ENCODE results near the gene SH3GLB2.
"Not testable (repeated sequence)": the region's sequence is repeated elsewhere in the genome, so short reads cannot be mapped to it uniquely, and the experiment has no call there.

The SH3GLB2 gene

DNA sequence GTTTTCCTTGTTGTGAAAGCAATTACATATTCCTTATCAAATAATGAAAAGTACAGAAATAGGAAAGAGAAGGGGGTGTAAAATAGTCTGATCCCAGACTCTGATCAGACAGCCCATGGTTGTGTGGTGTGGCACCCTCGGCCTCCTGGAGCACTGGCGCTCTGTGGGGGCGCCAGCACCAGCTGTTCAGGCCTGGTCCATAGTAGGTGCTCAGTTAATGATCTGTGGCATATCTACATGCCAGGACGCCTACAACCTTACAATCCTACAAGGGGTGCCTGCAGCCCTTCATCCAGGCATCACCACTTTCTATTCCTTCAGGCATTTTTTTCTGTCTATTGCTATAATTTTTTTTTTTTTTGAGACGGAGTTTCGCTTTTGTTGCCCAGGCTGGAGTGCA is 24.9 kb upstream of the SH3GLB2 start:
- DNase-seq = no peak

DNA sequence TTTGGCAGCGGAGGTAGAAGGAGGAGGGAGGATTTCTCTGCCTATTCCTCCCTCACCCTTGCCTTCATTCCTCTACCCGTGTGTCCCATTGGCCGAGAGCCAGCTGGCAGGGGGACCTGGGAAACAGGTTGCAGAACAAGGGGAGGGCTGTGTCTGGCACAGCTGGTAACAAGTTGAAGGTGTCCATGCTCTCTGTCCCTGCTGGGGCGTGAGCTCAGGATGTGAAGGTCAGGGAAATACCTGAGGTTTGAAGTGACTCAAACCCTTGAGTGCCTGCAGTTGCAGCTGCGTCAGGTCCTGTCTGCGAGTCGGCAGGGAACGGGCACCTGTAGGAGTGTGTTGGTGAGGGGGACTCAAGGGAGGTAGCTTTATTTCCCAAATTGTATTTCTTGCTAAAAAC is 24.5 kb upstream of the SH3GLB2 start:
- no peak for DNase-seq

DNA sequence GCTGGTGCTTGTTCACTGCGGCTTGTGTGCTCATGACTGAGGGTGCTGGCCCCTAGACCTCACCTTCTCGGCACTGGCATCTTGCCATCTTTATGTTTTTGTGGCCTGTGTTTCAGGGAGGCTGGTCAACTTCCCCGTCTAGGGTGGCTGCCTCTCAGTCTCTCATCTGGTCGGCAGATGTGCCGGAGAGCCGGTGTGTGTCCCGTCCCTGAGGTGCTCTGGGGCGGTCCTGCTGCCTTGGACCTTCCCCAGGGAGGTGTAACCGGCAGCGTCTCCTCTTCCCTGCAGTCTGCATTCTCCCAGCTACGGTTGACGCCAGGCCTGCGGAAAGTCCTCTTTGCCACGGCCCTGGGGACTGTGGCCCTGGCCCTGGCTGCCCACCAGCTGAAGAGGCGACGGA is 13.9 kb upstream of the SH3GLB2 start:
- no peak for DNase-seq

DNA sequence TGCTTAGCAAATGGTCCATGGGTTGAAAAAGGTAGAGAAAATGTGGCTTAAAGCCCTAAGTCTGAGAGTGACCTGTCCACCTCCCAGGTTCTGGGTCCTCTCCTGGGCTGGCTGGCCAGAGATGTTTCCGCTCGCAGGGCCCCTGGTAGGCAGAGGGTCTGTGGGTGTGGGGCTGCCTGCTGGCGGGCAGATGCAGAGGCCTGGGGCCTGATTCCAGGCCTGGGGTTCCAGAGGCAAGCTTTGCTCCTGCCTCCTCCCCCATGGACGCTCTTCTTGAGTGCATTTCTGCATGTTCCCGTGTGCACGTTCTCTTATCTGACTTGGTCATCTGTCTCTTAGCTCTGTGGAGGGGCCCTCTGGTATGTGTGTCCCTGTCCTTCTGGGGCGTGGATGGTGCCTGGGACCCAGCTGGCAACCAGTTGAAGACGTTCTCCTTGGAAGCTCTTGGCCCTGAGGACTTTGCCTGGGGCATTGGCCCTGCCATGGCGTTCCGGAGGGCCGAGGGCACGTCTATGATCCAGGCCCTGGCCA is 12.0 kb upstream of the SH3GLB2 start:
- no peak for DNase-seq

DNA sequence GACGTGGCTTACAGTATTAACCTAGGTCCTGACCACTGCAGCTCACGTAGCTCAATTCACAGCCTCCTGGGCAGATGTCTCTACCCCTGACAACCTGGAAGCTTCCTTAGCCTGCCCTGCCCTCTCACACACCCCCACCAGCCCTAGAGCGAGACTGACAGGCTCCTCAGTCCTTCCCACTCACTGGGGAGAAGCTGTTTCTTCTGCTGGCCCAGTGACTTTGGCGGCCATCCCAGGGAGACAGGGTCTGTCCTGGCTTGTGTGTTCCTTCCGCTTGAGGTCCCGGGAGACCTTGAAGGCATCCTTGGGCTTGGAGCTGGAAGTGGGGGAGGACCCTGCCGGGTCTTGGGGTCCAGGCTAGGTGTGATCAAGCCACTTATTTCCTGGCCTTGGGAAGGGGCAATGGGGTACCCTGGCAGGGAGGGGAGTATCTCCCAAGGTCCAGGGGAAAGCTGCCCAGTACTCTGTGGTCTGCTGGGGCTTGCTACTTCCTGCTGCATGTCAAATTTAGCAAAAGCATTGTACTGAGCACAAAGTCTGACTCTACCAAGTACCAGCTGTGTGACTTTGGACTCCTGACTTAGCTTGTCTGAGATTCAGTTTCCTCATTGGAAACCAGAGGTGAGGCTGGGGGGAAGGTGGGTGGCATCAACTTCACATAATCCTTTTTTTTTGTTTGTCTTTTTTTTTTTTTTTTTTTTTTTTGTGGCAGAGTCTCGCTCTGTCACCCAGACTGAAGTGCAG is 10.2 kb upstream of the SH3GLB2 start:
- no peak for DNase-seq

DNA sequence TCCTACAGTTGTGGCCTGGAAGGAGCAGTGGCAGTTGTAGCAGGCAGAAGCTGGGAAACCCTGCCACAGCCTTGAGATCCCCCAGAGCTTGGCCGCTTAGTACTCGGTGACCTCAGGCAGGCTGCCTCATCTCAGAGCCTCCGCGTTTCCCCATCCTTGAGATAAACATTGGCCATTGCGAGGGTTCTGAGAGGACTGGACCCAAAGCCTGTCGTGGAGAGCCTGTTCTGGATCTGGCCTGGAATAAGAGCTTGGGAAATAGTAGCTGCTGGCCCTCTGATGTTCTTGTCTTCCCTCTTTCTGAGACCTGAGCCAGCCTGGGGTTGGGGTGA is 9.6 kb upstream of the SH3GLB2 start:
- DNase-seq = no peak

DNA sequence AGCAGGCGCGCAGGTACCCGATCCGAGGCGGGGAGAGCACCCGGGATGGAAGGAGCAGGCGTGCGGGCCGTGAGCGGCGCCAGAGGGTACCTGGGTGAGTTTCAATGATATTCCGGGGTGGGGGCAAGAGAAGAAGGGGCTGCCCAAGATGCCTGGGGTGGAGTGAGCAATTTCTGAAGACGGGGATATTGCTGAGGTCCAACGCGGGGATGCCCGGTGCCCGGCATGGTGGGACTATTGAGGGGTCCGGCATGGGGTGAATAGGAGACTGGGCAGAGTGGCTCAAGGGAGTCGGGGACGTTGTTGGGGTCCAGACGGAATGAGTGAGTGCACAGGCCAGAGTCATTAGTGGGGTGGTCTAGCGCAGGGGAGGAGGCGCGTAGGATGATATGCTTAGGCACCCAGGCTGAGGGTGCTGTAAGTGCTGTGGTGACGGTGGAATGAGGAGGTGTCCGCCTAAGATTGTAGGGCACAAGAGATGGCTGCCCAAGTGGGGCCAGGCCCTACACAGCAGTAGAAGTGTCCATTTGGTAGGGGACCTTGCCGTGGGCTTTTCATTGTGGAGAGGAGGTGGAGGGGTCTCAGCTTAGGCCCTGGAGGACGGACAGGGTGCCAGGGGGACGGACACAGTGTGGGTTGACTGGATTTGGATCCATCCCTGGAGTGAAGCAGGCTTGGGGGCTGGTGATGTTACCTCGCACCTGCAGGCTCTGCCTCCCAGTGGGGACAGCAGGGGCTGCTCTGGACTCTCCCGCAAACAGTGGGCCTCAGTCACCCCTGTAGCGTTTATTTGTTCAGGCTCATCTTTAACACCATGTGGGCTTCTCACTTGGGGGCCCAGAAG is 9.0 kb upstream of the SH3GLB2 start:
- no peak for DNase-seq

DNA sequence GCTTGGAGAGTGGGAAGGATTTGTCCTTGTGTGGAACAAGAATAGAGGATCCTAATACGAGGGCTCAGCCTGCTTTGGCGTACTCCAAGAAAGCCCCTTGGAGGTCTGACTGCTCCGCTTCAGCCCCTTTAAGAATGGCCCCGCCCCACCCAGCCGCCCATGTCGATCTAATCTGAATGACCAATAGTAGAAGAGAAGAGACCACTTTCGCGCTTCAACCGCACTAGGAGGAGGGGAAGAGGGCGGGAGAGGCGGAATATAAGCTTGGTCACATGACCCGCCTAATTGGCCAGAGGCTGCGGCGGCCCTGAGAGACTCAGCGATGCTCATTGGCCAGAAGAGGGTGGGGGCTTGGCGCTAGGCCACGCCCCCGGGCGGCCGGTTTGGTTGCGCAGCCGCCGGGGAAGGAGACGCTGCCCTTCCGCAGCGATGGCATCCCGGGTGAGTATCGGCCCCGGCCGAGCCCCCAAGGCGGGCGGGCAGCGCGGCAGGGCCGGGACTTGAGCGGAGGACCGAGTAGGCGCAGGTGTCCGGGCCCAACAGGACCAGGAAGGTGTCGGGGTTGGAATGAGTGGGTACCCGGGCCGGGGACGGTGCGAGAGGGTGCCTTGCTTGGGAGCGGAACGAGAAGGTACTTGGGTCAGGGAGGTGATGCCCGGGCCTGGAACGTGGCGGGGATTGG is 8.3 kb upstream of the SH3GLB2 start, which contains the start of gene MIGA2:
TSS of gene MIGA2 (plus strand) at position 386 of the 682 bp plus-strand sequence. CDS start 3,969 bp downstream, outside the sequence.
- peak; percentile 97 for DNase-seq

DNA sequence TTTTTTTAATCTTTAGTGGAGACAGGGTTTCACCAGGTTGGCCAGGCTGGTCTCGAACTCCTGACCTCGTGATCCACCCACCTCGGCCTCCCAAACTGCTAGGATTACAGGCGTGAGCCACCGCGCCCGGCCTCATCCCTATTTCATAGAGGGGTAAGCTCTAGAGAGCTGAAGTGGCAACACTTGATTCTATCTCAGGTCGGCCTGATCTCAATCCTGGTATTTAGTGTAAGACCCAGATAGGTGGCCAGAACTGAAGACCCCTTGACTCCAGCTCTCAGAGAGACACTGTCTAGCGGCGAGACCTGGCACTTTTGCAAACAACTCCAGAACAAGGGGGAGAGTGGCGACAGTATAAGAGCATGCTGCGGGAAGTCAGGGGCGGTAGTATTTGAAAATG is 7.7 kb upstream of the SH3GLB2 start:
- not testable (repeated sequence) for DNase-seq

DNA sequence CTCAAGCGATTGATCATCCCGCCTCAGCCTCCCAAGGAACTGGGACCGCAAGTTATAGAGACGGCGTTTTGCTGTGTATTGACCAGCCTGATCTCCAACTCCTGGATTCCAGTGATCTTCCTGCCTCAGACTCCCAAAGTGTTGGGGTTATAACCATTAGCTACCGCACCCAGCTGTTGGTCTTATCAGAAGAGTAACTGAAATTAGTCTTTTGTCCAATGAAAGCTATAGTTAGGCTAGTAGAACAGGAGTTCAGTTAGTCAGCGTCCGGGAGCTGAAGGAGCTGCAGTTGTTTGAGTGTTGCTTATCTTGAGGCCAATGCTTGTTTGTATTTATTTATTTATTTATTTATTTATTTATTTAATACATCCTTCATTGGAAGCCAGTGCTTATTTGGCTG is 5.1 kb upstream of the SH3GLB2 start:
- DNase-seq = no peak

DNA sequence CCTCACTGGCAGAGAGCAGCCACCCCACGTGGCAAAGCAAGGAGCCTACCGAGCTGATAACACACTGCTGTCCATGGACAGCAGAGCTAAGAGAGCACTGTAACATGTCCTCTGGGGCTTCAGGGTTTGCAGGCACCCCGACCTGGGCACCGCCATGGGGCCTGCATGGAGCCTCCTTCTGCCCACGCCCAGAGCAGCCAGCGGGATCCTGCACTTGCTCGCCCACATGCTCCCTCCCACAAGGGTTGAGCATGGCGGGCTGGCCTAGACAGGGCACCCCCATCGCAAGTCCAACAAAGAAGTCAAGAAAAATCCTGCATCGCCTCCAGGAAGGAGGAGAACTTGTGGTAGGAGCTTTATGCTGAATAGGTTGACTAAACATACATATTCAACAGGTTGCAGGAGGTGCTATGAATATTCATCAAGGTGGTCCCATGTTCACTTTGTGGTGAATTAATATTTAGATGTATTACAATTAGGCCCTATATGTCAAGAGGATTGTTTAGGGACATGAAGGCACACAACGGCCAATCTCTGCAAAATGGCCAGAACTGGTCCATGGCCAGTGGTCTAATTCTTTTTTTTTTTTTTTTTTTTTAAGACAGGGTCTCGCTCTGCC is 4.5 kb upstream of the SH3GLB2 start:
- DNase-seq = no peak

DNA sequence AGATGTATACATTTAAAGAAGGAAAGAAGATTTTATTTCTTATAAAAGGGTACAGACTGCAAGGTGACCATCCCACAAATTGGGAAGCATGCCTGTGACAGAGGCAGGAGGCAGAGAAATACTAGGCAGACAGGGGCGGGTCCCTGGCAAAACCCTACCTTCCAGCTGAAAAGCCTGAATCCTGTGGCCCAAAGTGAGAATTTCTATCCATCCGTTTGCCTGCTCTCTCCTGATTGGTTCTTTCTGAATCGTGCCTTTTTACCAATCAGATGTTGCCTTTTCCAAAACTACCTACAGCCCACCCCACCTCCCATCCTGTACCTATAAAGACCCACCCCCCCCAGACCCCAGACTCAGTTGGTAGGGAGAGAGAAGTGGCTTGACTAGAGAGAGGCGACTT is 3.4 kb upstream of the SH3GLB2 start:
- no peak for DNase-seq

DNA sequence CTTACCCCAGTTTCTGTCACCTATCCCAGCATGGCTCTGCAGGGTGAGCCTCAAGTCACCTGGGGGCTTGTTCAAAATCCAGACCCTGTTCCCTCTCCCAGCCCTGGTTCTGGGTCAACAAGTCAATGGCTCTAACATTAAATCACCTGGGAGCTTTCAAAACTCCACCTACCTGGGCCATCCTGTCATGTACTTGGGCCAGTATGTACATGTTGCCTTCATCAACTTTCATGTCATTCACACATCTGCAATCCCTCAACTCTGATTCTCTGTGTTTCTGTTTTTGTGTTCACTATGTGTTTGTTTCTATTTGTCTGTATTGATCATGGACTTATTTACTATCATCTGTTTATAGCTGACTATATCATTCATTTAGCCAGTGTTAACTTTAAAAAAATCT is 2.1 kb upstream of the SH3GLB2 start:
- DNase-seq = no peak

DNA sequence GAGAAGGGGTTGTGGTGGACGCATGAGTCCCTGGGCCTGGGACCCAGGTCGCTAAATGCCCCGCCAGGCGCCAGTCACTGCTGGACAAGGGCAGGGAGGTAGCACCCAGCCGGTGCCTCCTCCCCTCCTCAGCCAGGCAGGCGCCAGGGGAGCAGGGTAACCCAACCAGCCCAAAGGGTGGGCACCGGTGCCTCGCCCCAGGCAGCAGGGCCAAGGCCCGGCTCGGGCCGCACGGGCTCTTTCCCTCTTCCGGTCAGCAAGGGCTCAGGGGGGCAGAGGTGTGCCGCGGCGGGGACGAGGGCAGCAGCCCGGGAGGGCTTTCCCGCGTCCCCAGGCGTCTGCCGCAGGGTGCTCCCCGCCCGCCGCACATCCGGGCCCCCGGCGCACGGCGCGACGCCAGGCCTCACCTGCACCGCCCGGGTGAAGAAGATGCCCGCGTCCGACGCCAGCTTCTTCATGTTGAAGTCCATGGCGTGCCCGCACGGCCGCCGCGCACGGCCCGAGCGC is 393 bp downstream of the SH3GLB2 start:
- DNase-seq = peak in 1 of 2 donors; percentile 73

DNA sequence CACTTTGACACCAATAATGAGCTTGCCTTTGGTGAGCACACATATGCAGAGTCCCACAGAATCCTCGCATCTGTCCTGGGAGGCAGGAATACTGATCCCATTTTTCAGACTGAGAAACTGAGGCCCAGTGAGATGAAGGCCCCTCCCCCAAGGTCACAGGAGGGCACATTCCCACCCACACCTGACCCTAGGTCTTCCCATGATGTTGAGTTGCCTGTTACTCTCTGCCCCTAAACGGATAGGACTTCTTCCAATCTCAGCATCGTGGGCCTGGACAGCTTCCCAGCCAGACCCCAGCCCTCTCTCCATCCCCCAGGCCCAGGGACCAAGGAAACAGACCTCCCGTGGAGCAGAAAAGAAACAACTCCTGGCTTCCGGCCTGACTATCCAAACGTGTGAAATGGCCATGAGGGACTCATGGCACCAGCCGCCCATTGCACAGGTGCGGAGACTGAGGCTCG is 877 bp downstream of the SH3GLB2 start:
- DNase-seq = no peak

DNA sequence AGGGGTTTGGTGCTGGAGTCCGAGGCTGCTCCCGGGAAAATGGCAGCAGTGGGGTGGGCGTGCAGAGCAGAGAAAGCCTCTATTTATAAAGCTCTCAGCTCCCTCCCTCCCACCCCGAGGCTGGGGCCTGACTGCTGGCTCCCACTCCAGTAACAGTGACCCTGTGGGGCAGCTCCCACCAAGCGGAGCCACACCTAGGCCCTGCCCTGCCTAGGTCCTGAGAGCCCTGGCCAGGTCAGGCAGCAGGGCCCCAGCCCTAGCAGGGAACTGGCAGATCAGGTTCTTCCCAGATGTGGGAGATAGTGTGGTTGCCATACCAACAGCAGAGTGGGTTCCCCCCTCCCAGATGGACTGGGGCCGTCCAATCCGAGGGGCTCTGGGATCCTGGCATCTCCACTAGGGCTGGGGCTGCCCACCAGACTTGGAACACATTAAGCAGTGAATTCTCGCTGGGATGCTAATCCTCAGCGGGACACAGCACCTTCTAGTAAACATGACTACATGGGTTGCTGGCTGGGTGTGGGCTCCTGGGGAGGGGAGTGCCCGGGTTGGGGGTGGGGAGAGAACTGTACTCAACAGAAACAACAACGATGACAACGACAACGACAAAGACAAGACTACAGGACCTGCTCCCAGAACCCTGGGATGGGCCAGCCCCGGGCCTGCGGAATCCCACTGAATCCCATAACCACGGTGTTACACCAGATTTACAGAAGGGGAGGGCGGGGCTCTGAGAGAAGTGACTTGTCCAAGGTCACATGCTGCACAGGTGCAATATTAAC is 1.5 kb downstream of the SH3GLB2 start:
- DNase-seq = no peak

DNA sequence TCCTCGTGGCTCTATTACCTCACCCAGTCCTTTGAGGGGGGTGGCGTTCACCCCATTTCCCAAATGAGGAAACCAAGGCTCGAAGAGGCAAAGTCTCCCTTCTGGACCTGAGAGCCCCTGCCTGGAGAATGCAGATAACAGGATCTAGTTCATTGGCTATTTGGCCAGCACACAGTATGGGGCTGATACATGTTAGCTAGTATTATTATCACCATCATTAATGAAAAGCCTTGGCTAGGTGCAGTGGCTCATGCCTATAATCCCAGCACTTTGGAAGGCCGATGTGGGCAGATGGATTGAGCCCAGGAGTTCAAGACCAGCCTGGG is 4.3 kb downstream of the SH3GLB2 start:
- DNase-seq = no peak

DNA sequence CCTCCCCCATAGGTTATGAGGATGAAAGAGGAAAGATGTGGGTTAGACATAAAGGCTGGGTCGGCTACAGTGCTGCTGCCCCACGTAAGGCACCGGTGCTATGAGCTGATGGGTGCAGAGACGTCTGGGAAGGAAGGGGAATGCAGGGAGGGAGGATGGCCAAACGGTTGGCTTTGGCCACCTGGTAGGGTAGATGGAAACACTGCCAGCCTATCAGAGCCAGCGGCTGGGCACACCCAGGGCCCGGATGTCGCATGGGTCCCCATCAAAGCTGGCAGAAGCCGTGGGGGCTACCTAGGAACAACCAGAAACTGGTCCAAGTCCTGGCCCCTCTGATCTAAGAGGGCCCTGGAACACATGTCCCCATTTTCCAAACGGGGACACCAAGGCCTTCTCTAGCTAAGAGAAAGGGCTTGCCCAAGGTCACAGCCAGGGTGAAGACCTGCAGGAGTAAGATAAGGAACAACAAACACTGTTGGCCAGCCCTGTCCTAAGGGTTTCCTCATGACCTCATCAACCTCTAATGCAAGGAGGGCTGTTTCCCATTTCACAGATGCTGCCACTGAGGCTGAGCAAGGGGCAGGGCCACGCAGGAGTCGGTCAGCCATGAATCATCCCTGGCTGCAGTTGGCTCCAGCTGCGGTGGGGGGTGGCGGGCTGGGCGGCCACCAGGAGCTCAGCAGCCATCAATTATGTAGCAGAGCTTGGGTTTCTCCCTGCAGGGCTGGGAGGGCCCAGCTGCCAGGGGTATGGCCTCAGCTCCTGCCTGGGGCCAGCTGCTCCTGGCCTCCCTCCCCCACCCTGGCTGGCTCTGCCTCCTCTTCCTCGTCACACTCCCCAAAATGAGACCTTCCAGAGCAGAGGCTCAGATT is 4.9 kb downstream of the SH3GLB2 start:
- DNase-seq = no peak

DNA sequence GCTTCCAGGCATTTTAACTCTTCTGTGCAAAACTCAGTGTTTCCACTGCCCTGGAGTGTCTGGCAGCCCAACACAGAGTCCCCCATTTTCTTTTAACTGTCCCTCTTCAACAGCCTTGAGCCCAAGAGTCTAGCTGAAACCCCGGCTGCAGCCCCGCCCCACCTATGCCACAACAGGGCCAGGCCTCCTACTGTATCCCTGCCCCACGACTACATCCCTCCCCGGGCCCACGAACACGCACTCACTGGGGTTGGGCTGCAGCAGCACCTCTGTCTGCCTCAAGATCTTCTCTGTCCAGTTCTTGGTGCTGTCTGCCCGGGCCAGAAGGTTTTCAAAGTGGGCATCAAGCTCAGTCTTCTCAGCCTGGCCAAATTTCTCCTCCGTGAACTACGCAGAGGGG is 6.1 kb downstream of the SH3GLB2 start:
- DNase-seq = no peak

DNA sequence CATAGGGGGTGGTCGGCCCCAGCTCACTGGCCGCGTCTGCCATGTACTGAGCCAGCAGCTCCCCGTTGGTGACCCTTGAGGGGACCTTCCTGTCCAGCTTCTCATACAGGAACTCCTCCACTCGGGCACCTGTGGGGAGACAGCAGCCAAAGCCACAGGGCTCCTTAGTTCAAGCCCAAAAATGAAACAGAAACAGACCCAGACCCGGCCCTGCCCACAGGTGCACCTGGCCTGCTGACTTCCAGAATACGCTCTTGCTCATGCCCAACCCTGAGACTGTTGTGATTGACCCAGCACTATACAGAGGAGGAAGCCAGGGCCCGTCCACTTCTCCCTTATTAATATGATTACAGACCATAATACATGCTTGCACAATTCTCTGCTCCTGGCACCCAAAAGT is 7.0 kb downstream of the SH3GLB2 start:
- peak; percentile 9 to 22 for DNase-seq

DNA sequence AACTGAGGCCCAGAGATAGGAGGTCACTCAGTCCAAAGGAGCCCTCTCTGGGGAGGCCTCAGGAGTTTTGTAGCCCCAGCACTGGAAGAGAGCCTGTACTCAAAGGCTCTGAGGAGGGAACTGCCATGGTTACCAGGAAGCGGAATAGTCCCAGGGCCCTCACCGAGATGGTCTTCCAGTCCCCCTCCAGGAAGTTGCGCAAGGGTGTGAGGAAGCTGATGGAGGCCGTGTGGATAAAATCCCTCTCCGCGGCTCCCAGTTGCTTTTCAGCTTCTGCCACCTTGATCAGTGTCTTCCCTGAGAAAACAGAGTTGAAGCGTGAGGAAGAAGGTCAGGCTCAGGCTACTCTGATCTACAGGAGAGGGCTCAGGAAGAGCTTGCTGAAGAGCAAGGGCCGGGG is 13.5 kb downstream of the SH3GLB2 start:
- no peak for DNase-seq

All from CD4-positive, alpha-beta T cell treated with Interferon alpha-2 for 1 hour (primary cell).